ENCODE data around the gene NUDT1.
A peak's percentile ranks its signal among the peaks of the same experiment; 100 is the strongest.

NUDT1 gene

DNA sequence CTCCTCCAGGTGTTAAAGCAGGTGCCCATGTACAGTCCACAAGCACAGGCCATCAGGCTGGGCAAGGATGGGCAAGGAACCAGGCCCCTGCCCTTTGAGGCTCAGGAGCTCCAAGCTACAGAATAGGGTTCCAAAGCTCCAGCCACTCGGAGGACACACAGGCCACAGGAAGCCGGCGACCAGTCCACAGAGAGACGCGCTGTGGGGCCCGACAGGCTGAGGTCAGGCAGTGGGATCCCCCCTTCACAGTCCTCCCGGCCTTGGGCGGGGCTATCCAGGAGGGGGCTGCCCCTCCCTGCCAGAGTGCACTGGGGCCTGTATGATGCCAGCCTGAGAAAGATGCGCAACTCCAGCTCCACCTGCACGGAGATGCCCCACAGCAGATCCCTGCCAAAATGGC lies 43.3 kb upstream of the NUDT1 start:
- no peak for FAIRE-seq
- DNase-seq (ENCODE audit: insufficient read length, low spot score), result no peak
- no peak for TF ChIP-seq TAF1 (IDR thresholded peaks at IDR 0.05; ENCODE audit: low read depth, low read length)
- no peak for TF ChIP-seq SPI1 (IDR thresholded peaks at IDR 0.05; ENCODE audit: low read depth, low read length)
- no peak for TF ChIP-seq POU2F2 (IDR thresholded peaks at IDR 0.05; ENCODE audit: low read depth, low read length)
- no peak for TF ChIP-seq PAX5 (IDR thresholded peaks at IDR 0.05; ENCODE audit: insufficient read depth, low read length, severe bottlenecking)
- no peak for TF ChIP-seq POLR2AphosphoS5 (IDR thresholded peaks at IDR 0.05; ENCODE audit: low read depth, low read length)
- TF ChIP-seq POLR2A (IDR thresholded peaks at IDR 0.05; ENCODE audit: low read depth, low read length), result no peak

GRCh38 chr7:2199528-2199927 lies 42.5 kb upstream of the NUDT1 start:
- TF ChIP-seq TAF1 (IDR thresholded peaks at IDR 0.05; ENCODE audit: low read depth, low read length) (no peak), SPI1 (IDR thresholded peaks at IDR 0.05; ENCODE audit: low read depth, low read length) (no peak), PAX5 (IDR thresholded peaks at IDR 0.05; ENCODE audit: insufficient read depth, low read length, severe bottlenecking) (no peak), POLR2A (IDR thresholded peaks at IDR 0.05; ENCODE audit: low read depth, low read length) (no peak), POLR2AphosphoS5 (IDR thresholded peaks at IDR 0.05; ENCODE audit: low read depth, low read length) (no peak), POU2F2 (IDR thresholded peaks at IDR 0.05; ENCODE audit: low read depth, low read length) (no peak)
- FAIRE-seq, result no peak
- DNase-seq (ENCODE audit: insufficient read length, low spot score), result no peak

GRCh38 chr7:2199956-2200583 lies 42.0 kb upstream of the NUDT1 start:
- FAIRE-seq (no peak), DNase-seq (ENCODE audit: insufficient read length, low spot score) (no peak)
- TF ChIP-seq POLR2A (IDR thresholded peaks at IDR 0.05; ENCODE audit: low read depth, low read length), result no peak
- no peak for TF ChIP-seq POLR2AphosphoS5 (IDR thresholded peaks at IDR 0.05; ENCODE audit: low read depth, low read length)
- no peak for TF ChIP-seq SPI1 (IDR thresholded peaks at IDR 0.05; ENCODE audit: low read depth, low read length)
- no peak for TF ChIP-seq PAX5 (IDR thresholded peaks at IDR 0.05; ENCODE audit: insufficient read depth, low read length, severe bottlenecking)
- no peak for TF ChIP-seq POU2F2 (IDR thresholded peaks at IDR 0.05; ENCODE audit: low read depth, low read length)

DNA sequence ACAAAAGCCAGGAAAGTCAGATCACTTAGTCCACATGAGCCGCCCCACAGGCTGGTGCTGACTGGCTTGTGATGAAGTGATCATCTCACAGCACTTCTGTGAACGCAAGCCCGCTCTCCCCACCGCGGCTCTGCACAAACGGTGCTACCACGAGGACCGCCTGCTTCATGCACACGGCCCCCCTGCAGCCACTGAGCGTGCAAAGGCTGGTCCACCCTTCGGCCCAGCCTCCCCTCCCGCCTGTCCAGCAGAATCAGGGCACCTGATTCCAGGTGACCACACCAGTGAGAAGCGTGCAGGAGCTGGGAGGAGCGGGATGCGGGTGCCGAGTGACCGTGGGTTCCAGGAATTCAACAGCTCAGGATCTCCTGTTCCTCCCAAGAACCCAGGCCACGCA lies 41.4 kb upstream of the NUDT1 start:
- no peak for TF ChIP-seq PAX5 (IDR thresholded peaks at IDR 0.05; ENCODE audit: insufficient read depth, low read length, severe bottlenecking)
- TF ChIP-seq SPI1 (IDR thresholded peaks at IDR 0.05; ENCODE audit: low read depth, low read length), result no peak
- TF ChIP-seq TAF1 (IDR thresholded peaks at IDR 0.05; ENCODE audit: low read depth, low read length), result no peak
- no peak for TF ChIP-seq POLR2AphosphoS5 (IDR thresholded peaks at IDR 0.05; ENCODE audit: low read depth, low read length)
- no peak for TF ChIP-seq POU2F2 (IDR thresholded peaks at IDR 0.05; ENCODE audit: low read depth, low read length)
- TF ChIP-seq POLR2A (IDR thresholded peaks at IDR 0.05; ENCODE audit: low read depth, low read length), result no peak
- FAIRE-seq (no peak), DNase-seq (ENCODE audit: insufficient read length, low spot score) (no peak)

DNA sequence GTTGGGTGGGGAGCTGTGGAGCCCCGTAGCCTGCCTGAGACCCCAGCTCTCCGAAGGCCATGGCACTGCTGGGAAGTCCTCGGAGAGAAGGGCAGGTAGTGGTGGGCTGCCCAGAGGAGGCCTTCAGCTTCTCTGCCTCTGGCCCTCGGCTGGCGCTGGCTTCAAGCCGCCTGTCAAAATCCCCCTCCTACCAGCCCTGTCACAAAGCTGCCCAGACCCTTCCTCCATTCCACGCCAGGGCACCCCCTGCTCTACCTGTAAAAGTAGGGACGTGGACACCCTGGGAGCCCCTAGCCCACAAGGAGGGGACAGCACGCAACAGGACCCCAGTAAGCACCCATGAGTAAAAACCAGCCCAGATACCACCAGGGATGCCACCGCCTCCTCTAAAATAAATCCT lies 40.9 kb upstream of the NUDT1 start:
- no peak for FAIRE-seq
- no peak for TF ChIP-seq POU2F2 (IDR thresholded peaks at IDR 0.05; ENCODE audit: low read depth, low read length)
- TF ChIP-seq POLR2AphosphoS5 (IDR thresholded peaks at IDR 0.05; ENCODE audit: low read depth, low read length), result no peak
- TF ChIP-seq PAX5 (IDR thresholded peaks at IDR 0.05; ENCODE audit: insufficient read depth, low read length, severe bottlenecking), result no peak
- no peak for TF ChIP-seq SPI1 (IDR thresholded peaks at IDR 0.05; ENCODE audit: low read depth, low read length)
- TF ChIP-seq POLR2A (IDR thresholded peaks at IDR 0.05; ENCODE audit: low read depth, low read length), result no peak
- TF ChIP-seq TAF1 (IDR thresholded peaks at IDR 0.05; ENCODE audit: low read depth, low read length), result no peak
- no peak for DNase-seq (ENCODE audit: insufficient read length, low spot score)

DNA sequence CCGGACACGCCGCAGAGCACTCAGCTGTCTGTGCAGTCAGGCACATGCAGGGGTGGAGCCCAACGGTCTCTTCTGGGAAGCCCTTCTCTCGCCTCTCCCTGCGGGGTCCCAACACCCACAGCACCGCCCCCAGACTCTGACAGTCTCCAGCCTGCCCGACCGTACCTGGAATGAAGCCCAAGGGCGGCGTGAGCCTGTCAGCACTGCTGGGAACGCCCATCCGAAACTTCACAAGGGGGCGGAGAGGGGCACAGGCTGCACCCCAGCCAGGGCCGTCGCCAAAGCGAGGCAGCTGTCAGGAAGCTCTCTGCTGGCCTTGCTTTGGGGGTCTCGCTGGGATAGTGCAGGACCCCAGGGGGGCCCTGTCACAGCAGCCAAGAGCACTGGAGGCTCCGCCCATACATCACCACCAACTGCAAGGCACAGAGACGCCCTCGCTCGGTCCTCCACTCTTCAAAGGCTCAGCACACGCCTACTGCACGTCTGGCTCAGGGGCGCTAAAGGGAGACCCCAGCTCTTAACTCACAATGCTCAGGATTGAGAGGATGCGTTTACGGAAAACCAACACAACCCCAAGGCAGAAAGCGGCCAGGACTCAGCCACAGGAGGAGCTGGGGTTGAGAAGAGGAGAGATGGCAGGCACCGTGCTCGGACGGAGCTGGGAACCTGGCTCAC lies 40.2 kb upstream of the NUDT1 start:
- DNase-seq (ENCODE audit: insufficient read length, low spot score), result no peak
- FAIRE-seq, result no peak
- TF ChIP-seq POLR2AphosphoS5 (IDR thresholded peaks at IDR 0.05; ENCODE audit: low read depth, low read length), result no peak
- TF ChIP-seq SPI1 (IDR thresholded peaks at IDR 0.05; ENCODE audit: low read depth, low read length), result no peak
- no peak for TF ChIP-seq POU2F2 (IDR thresholded peaks at IDR 0.05; ENCODE audit: low read depth, low read length)
- TF ChIP-seq TAF1 (IDR thresholded peaks at IDR 0.05; ENCODE audit: low read depth, low read length), result no peak
- no peak for TF ChIP-seq POLR2A (IDR thresholded peaks at IDR 0.05; ENCODE audit: low read depth, low read length)
- TF ChIP-seq PAX5 (IDR thresholded peaks at IDR 0.05; ENCODE audit: insufficient read depth, low read length, severe bottlenecking), result no peak

DNA sequence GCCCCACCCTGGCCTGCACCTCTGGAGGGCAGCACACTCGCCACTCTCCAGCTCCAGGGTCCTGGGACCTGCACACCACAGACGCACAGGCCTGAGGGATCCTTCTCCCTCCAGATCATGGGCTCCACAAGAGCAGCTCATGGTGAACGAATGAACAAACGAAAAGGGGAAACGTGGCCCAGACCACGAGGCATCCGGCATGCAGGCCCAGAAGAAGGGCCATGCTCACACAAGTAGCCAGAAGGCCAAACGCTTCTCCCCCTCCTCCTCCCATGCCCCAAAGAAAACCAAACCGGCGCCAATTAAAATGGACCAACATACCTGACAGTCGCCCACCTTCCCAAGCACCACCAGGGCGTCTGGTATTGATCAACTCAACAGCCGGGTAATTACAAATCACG lies 39.7 kb upstream of the NUDT1 start:
- DNase-seq (ENCODE audit: insufficient read length, low spot score) (no peak), FAIRE-seq (no peak)
- TF ChIP-seq POLR2AphosphoS5 (IDR thresholded peaks at IDR 0.05; ENCODE audit: low read depth, low read length), result no peak
- no peak for TF ChIP-seq POLR2A (IDR thresholded peaks at IDR 0.05; ENCODE audit: low read depth, low read length)
- TF ChIP-seq TAF1 (IDR thresholded peaks at IDR 0.05; ENCODE audit: low read depth, low read length), result no peak
- TF ChIP-seq PAX5 (IDR thresholded peaks at IDR 0.05; ENCODE audit: insufficient read depth, low read length, severe bottlenecking), result no peak
- TF ChIP-seq SPI1 (IDR thresholded peaks at IDR 0.05; ENCODE audit: low read depth, low read length), result no peak
- TF ChIP-seq POU2F2 (IDR thresholded peaks at IDR 0.05; ENCODE audit: low read depth, low read length), result no peak

GRCh38 chr7:2202901-2203765 lies 38.9 kb upstream of the NUDT1 start:
- no peak for TF ChIP-seq POLR2AphosphoS5 (IDR thresholded peaks at IDR 0.05; ENCODE audit: low read depth, low read length)
- FAIRE-seq (no peak), DNase-seq (ENCODE audit: insufficient read length, low spot score) (no peak)

GRCh38 chr7:2203766-2204300 lies 38.2 kb upstream of the NUDT1 start:
- peak; percentile 84 for FAIRE-seq
- TF ChIP-seq POU2F2 (IDR thresholded peaks at IDR 0.05; ENCODE audit: low read depth, low read length) (peak; percentile 64; the same call in 1 of the 2 replicates), TAF1 (IDR thresholded peaks at IDR 0.05; ENCODE audit: low read depth, low read length) (no peak), SPI1 (IDR thresholded peaks at IDR 0.05; ENCODE audit: low read depth, low read length) (no peak), POLR2AphosphoS5 (IDR thresholded peaks at IDR 0.05; ENCODE audit: low read depth, low read length) (no peak), POLR2A (IDR thresholded peaks at IDR 0.05; ENCODE audit: low read depth, low read length) (no peak), PAX5 (IDR thresholded peaks at IDR 0.05; ENCODE audit: insufficient read depth, low read length, severe bottlenecking) (no peak)
- peak; percentile 8 for DNase-seq (ENCODE audit: insufficient read length, low spot score)

Measured in GM12891 (cell line).